Smooth muscle cell of trachea (primary cell): ENCODE data around the gene ANKRD18A. TPM values are rescaled to one million over a fixed set of nuclear protein-coding genes. Genes with fewer than 3 reads are reported as not detected.

Source experiments
- total RNA-seq: library from RNA; depleted of rRNA; stranded (reverse); fragments of >200 nt; gene quantifications from 2 replicates; pipeline ENCODE4 v1.2.1, GENCODE V29; 2014

ANKRD18A gene
- total RNA-seq, result 7.0 TPM in 1 of 2 replicates, not detected in the other

DNA sequence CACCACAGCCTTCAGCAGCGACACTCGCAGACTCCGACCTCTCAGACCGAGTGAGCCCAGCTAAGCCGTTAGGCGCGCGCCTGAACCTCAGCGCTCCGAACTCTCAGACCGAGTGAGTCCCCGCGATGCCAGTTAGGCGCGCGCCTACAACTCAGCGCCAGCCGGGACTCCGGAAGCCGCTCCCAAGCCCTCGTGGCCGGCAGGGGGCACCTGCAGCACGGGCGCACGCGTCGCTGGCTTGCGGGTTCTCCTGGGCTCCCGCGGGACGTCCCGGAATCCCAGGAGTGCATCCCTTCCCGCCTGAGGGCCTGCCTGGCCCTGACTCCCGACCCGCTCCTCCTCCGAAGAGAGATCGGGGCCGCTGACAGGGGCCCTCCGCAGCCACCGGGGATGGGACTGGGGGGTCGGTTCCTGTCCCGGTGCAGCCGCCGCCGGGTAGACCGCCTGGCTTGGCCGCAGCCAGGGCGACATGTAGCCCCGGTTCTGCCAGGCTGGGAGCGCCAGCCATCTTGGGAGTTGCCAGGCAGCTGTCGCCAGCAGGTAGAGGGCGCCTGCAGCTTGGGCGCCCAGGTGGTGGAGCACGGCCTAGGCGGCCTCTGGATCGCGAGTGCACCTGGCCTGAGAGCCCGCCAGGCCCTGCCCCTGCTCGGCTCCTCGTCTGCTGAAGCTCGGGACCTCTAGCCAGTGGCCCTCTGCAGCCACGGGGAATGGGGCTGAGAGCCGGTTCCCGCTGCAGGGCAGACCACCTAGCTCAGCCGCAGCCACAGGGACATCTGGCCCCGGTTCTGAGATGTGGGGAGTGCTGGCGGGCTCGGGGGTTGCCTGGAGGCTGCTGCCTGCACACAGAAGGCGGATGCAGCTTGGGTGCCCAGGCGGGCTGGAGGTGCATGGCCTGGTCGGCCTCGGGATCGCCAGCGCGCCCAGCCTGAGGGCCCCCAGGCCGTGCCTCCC, at the start of gene ANKRD18A:
TSS of gene ANKRD18A (minus strand) at position 114 of the 951 bp plus-strand sequence. CDS start 311 bp downstream, outside the sequence.

Other genes starting within 250 kb of the ANKRD18A start
- gene ALDH1B1, start 227.9 kb downstream of the ANKRD18A start, total RNA-seq, result 11.1 and 33.9 TPM in 2 replicates
- not detected in 2 replicates for gene IGFBPL1, start 196.1 kb downstream of the ANKRD18A start, total RNA-seq
- not detected in 2 replicates for gene FAM240B, start 99.5 kb upstream of the ANKRD18A start, total RNA-seq